PC-3 (cell line): ENCODE results near the gene RAD50. TPM values are rescaled to one million over a fixed set of nuclear protein-coding genes. Genes with fewer than 3 reads are reported as not detected.

Experiments used
- ATAC-seq: fragments of 200-7000 bp; cut with Tn5 transposase; 2 replicates; pipeline ENCODE4 v1.9.1; 2020; ENCODE audit warnings: mild to moderate bottlenecking, moderate library complexity
- BruUV-seq: library from RNA; stranded (reverse); fragments of 400-500 nt; replicated peaks from 2 replicates; lab custom pipeline; 2021; lab: Mats Ljungman, UMichigan
- CTCF ChIA-PET: fragments of 300-600 bp; sonication (Branson Sonifier 250); formaldehyde crosslinking; loops from one replicate; lab custom pipeline; 2022; ENCODE audit warnings: antibody characterized with exemption; lab: Charles Lee
- POLR2A ChIA-PET: fragments of 300-600 bp; sonication (Branson Sonifier 250); formaldehyde crosslinking; loops from one replicate; lab custom pipeline; 2022; ENCODE audit warnings: antibody characterized with exemption; ENCODE audit not compliant: unreplicated experiment; lab: Charles Lee
- DNase-seq: peaks from one replicate; pipeline ENCODE4 v3.0.0-alpha.2; 2015
- H2AFZ ChIP-seq: fragments of 300-600 bp; sonication (generic); 2 replicates; pipeline ENCODE4 v1.6.0; 2016; ENCODE audit warnings: antibody characterized with exemption, low read length
- H3F3A ChIP-seq: fragments of 300-600 bp; sonication (generic); one replicate; pipeline ENCODE4 v1.6.0; 2017; ENCODE audit warnings: antibody characterized with exemption, low read length, control low read depth, mild to moderate bottlenecking; ENCODE audit not compliant: unreplicated experiment
- H3K27ac ChIP-seq: fragments of 300-600 bp; sonication (generic); 2 replicates; pipeline ENCODE4 v1.5.1; 2016; ENCODE audit warnings: mild to moderate bottlenecking, low read length
- H3K27me3 ChIP-seq: fragments of 300-600 bp; sonication (generic); 2 replicates; pipeline ENCODE4 v1.6.1; 2016; ENCODE audit warnings: low read length, mixed read lengths
- H3K36me3 ChIP-seq: fragments of 300-600 bp; sonication (generic); 2 replicates; pipeline ENCODE4 v1.6.1; 2016; ENCODE audit warnings: low read depth, mixed run types, low read length, mixed read lengths
- H3K4me1 ChIP-seq: fragments of 300-600 bp; sonication (generic); 2 replicates; pipeline ENCODE4 v1.5.1; 2016; ENCODE audit warnings: low read length; ENCODE audit not compliant: insufficient read depth
- H3K4me2 ChIP-seq: fragments of 300-600 bp; sonication (generic); 2 replicates; pipeline ENCODE4 v1.6.0; 2016; ENCODE audit warnings: low read length
- H3K4me3 ChIP-seq: fragments of 300-600 bp; sonication (generic); 2 replicates; pipeline ENCODE4 v1.5.1; 2016; ENCODE audit warnings: mild to moderate bottlenecking, low read length, mixed read lengths
- H3K79me2 ChIP-seq: fragments of 300-600 bp; sonication (generic); 2 replicates; pipeline ENCODE4 v1.6.1; 2017; ENCODE audit warnings: low read length, mixed read lengths
- H3K9ac ChIP-seq: fragments of 300-600 bp; sonication (generic); 2 replicates; pipeline ENCODE4 v1.6.0; 2016; ENCODE audit warnings: mild to moderate bottlenecking, low read length
- H3K9me2 ChIP-seq: fragments of 300-600 bp; sonication (generic); replicated peaks from 2 replicates; pipeline ENCODE4 v1.6.1; 2016; ENCODE audit warnings: mixed run types, low read length, mixed read lengths
- H3K9me3 ChIP-seq: fragments of 300-600 bp; sonication (generic); 2 replicates; pipeline ENCODE4 v1.6.1; 2016; ENCODE audit warnings: low read length, mixed read lengths
- H4K20me1 ChIP-seq: fragments of 300-600 bp; sonication (generic); 2 replicates; pipeline ENCODE4 v1.6.1; 2016; ENCODE audit warnings: low read length, mixed read lengths
- EZH2 ChIP-seq: fragments of 300-600 bp; sonication (generic); IDR thresholded peaks from one replicate; pipeline ENCODE4 v1.6.1; 2017; ENCODE audit warnings: antibody characterized with exemption, mild to moderate bottlenecking, low read length; ENCODE audit not compliant: unreplicated experiment
- EZH2phosphoT487 ChIP-seq: fragments of 300-600 bp; sonication (generic); IDR thresholded peaks from 2 replicates; pipeline ENCODE4 v1.6.1; 2018; ENCODE audit warnings: mild to moderate bottlenecking, antibody characterized with exemption, low read length, borderline replicate concordance
- intact Hi-C: fragments of 100-400 bp; cut with micrococcal nuclease; formaldehyde crosslinking; loops from 2 replicates; pipeline ENCODE4 v1.9.0; 2023
- total RNA-seq: library from RNA; depleted of rRNA; stranded (reverse); fragments of >200 nt; gene quantifications from 2 replicates; pipeline ENCODE4 v1.2.3, GENCODE V29; 2014
- TF ChIP-seq, protein P1 (sequence below): fragments of 300-600 bp; sonication (generic); conservative IDR thresholded peaks from 2 replicates; pipeline ENCODE4 v1.5.1; 2017; ENCODE audit warnings: antibody characterized with exemption, low read depth, mild to moderate bottlenecking, low read length

RAD50 gene
- total RNA-seq, 1 experiment from 2014 or later: 6.7 TPM

DNA sequence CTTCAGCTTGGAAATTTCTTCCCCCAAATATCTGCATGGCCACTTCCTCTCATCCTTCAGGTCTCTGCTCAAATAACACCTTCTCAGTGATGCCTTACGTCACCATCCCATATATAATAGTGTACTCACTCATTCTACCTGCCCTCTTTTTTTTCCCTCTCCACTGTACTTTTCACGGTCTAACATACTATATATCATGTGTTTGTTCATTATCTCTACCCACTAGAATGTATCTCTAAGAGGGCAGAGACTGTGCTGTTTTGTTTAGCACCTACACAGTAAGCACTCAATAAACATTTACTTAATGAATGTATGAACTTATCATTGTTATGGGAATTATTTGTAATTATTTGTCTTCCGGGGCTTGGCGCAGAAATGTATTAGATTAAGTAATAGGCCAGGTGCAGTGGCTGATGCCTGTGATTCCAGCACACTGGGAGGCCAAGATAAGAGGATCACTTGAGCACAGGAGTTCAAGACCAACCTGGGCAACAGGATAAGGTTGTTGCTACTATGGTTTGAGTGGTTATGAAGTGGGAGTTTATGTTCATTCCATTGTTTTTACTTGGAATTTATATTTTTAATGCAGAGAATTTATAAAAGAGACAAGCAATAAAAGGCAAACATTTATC lies 95.2 kb downstream of the RAD50 start:
- H3K36me3 ChIP-seq: no peaks in the 10 kb centered on the region
- H3K79me2 ChIP-seq: no peaks in the 10 kb centered on the region
- no peaks in the 10 kb centered on the region for H3K4me1 ChIP-seq
- no peak for TF ChIP-seq EZH2phosphoT487
- TF ChIP-seq EZH2: no peak
- TF ChIP-seq, protein P1, sequence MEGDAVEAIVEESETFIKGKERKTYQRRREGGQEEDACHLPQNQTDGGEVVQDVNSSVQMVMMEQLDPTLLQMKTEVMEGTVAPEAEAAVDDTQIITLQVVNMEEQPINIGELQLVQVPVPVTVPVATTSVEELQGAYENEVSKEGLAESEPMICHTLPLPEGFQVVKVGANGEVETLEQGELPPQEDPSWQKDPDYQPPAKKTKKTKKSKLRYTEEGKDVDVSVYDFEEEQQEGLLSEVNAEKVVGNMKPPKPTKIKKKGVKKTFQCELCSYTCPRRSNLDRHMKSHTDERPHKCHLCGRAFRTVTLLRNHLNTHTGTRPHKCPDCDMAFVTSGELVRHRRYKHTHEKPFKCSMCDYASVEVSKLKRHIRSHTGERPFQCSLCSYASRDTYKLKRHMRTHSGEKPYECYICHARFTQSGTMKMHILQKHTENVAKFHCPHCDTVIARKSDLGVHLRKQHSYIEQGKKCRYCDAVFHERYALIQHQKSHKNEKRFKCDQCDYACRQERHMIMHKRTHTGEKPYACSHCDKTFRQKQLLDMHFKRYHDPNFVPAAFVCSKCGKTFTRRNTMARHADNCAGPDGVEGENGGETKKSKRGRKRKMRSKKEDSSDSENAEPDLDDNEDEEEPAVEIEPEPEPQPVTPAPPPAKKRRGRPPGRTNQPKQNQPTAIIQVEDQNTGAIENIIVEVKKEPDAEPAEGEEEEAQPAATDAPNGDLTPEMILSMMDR: no peak
- ChIA-PET POLR2A (no interaction called here), CTCF (no interaction called here)
- intact Hi-C loops: no loop called here
- no peak; the same call in 1 of the 2 replicates for ATAC-seq
- no peak overlapping the region for H3K4me3 ChIP-seq
- no peak overlapping the region for H3K27ac ChIP-seq
- DNase-seq: no peak
- no peaks in the 10 kb centered on the region for H3K27me3 ChIP-seq
- no peaks in the 10 kb centered on the region for H3K9me2 ChIP-seq
- H3K9ac ChIP-seq: no peak overlapping the region
- no peaks in the 10 kb centered on the region for H3K9me3 ChIP-seq
- no TSS peak for BruUV-seq
- no peak overlapping the region for H2AFZ ChIP-seq
- H3K4me2 ChIP-seq: no peak overlapping the region
- H3F3A ChIP-seq: no peaks in the 10 kb centered on the region
- H4K20me1 ChIP-seq: no peaks in the 10 kb centered on the region

DNA sequence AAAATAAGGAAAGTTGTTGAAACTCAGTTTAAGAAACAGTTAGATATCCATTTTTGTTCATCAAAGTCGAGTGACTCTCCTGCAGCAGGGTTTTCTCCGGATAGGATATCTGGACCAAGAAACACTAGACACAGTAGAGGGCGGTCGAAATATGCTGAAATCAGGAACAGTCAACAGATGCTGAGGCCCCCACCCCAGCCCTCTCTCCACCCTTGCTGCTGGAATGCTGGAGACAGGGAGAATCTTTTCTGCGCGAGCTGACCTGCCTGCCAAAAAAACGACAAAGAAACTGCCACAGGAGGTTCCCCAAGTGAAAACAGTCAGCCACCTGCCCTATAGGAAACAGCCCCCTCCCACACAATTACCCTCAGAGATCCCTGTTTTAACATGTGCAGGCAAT lies 96.9 kb downstream of the RAD50 start:
- Histone ChIP-seq H3K9me3 (no peaks in the 10 kb centered on the region), H3K9ac (no peak overlapping the region), H3K79me2 (no peaks in the 10 kb centered on the region), H3K4me1 (no peaks in the 10 kb centered on the region), H3K9me2 (no peaks in the 10 kb centered on the region), H4K20me1 (no peaks in the 10 kb centered on the region), H3K36me3 (no peaks in the 10 kb centered on the region), H3F3A (no peaks in the 10 kb centered on the region), H3K4me3 (no peak overlapping the region), H3K27ac (no peak overlapping the region), H2AFZ (no peak overlapping the region), H3K4me2 (no peak overlapping the region), H3K27me3 (no peaks in the 10 kb centered on the region)
- BruUV-seq: no TSS peak
- ChIA-PET POLR2A (no interaction called here), CTCF (no interaction called here)
- no peak for TF ChIP-seq EZH2phosphoT487
- no peak for TF ChIP-seq EZH2
- TF ChIP-seq, protein P1: no peak
- DNase-seq (no peak), ATAC-seq (no peak)
- intact Hi-C loops: no loop called here
